Right forelimb (tissue), 1 donor: Measurements from ENCODE around the gene SLC39A6.
"Not testable (repeated sequence)": the region's sequence is repeated elsewhere in the genome, so short reads cannot be mapped to it uniquely, and the experiment has no call there.

Experiments used
- DNase-seq: peaks from one replicate; pipeline ENCODE4 v3.0.0-alpha.2; 2018

SLC39A6 gene

GRCh38 chr18:36095936-36096519 lies 33.1 kb downstream of the SLC39A6 start:
- no peak for DNase-seq

- no peak for DNase-seq
Observed at GRCh38 chr18:36094431-36094830, 34.7 kb downstream of the SLC39A6 start.

GRCh38 chr18:36092116-36092515 lies 37.0 kb downstream of the SLC39A6 start:
- DNase-seq: not testable (repeated sequence)

GRCh38 chr18:36089001-36089400 lies 40.1 kb downstream of the SLC39A6 start:
- DNase-seq: no peak

- no peak for DNase-seq
Observed at GRCh38 chr18:36088256-36088655, 40.9 kb downstream of the SLC39A6 start.

GRCh38 chr18:36086186-36086585 lies 43.0 kb downstream of the SLC39A6 start:
- DNase-seq: no peak

GRCh38 chr18:36085195-36085594 lies 43.9 kb downstream of the SLC39A6 start:
- DNase-seq: no peak

- no peak for DNase-seq
Observed at GRCh38 chr18:36083729-36084128, 45.4 kb downstream of the SLC39A6 start.

GRCh38 chr18:36081118-36081517 lies 48.0 kb downstream of the SLC39A6 start:
- DNase-seq: not testable (repeated sequence)

- no peak for DNase-seq
Observed at GRCh38 chr18:36078751-36079529, 50.2 kb downstream of the SLC39A6 start.

GRCh38 chr18:36077764-36078163 lies 51.4 kb downstream of the SLC39A6 start:
- DNase-seq: not testable (repeated sequence)

- DNase-seq: no peak
Observed at GRCh38 chr18:36075862-36076587, 53.1 kb downstream of the SLC39A6 start.

- DNase-seq: no peak
Observed at GRCh38 chr18:36074435-36074834, 54.7 kb downstream of the SLC39A6 start.

GRCh38 chr18:36073676-36074075 lies 55.5 kb downstream of the SLC39A6 start:
- no peak for DNase-seq

GRCh38 chr18:36072406-36072805 lies 56.7 kb downstream of the SLC39A6 start:
- not testable (repeated sequence) for DNase-seq

- DNase-seq: peak; percentile 99
Observed at GRCh38 chr18:36067055-36067957, 61.8 kb downstream of the SLC39A6 start, which contains the start of gene RPRD1A. RPRD1A (minus strand) TSS chr18:36067559; CDS start chr18:36067404, 155 bp downstream.

GRCh38 chr18:36066686-36067054 lies 62.5 kb downstream of the SLC39A6 start:
- DNase-seq: no peak

GRCh38 chr18:36066001-36066400 lies 63.1 kb downstream of the SLC39A6 start:
- no peak for DNase-seq

- DNase-seq: not testable (repeated sequence)
Observed at GRCh38 chr18:36064809-36065079, 64.4 kb downstream of the SLC39A6 start.

- DNase-seq: no peak
Observed at GRCh38 chr18:36064027-36064808, 64.9 kb downstream of the SLC39A6 start.

GRCh38 chr18:36058674-36059073 lies 70.5 kb downstream of the SLC39A6 start:
- DNase-seq: no peak
